HCT116 (cell line): ENCODE data around the gene MSMO1. TPM values are rescaled to one million over a fixed set of nuclear protein-coding genes. Genes with fewer than 3 reads are reported as not detected.

ENCODE experiments used
- ATAC-seq: fragments of 200-7000 bp; cut with Tn5 transposase; 2 replicates; pipeline ENCODE4 v1.9.1; 2020; ENCODE audit warnings: mild to moderate bottlenecking, moderate library complexity
- BruUV-seq: library from RNA; stranded (reverse); fragments of 400-500 nt; replicated peaks from 2 replicates; lab custom pipeline; 2021; lab: Mats Ljungman, UMichigan
- CTCF ChIA-PET: fragments of 300-600 bp; sonication (Branson Sonifier 250); formaldehyde crosslinking; loops from one replicate; lab custom pipeline; 2021; ENCODE audit warnings: antibody characterized with exemption; lab: Charles Lee
- POLR2A ChIA-PET: fragments of 300-600, 350-600 bp; sonication (Branson Sonifier 250); formaldehyde crosslinking; loops from one replicate; lab custom pipeline; 2021; ENCODE audit warnings: antibody characterized with exemption; lab: Charles Lee
- RAD21 ChIA-PET, 2 experiments: fragments of 300-600 bp; sonication (Branson Sonifier 250); formaldehyde crosslinking; loops; one replicate each; lab custom pipeline; 2023; ENCODE audit warnings: low total read pairs in 2 of 2; ENCODE audit not compliant: uncharacterized antibody in 2 of 2, unreplicated experiment in 2 of 2, low non-redundant PET in 1 of 2; lab: Charles Lee
- DNase-seq: peaks from one replicate; pipeline ENCODE4 v3.0.0-alpha.2; 2010; ENCODE audit warnings: low read depth, low spot score
- H2AFZ ChIP-seq: fragments of 200-600 bp; shearing (Covaris generic), sonication (generic); 2 replicates; pipeline ENCODE4 v1.6.1; 2017; ENCODE audit warnings: low read depth, mixed run types, mixed read lengths, antibody characterized with exemption, low read length; ENCODE audit not compliant: poor library complexity, severe bottlenecking
- H3K27ac ChIP-seq: 2 replicates; pipeline ENCODE4 v1.5.1; 2012; ENCODE audit warnings: low read depth, low read length
- H3K27me3 ChIP-seq: fragments of 200-600 bp; sonication (generic); 2 replicates; pipeline ENCODE4 v1.6.1; 2016; ENCODE audit warnings: mixed run types, low read length, mixed read lengths; ENCODE audit not compliant: insufficient read depth
- H3K36me3 ChIP-seq, 2 experiments: fragments of 200-500 bp in 1 of 2; fragments of 200-600 bp in 1 of 2; sonication (Bioruptor generic) in 1 of 2; sonication (generic) in 1 of 2; 2 replicates each; pipeline versions ENCODE4 v1.5.1 to v1.6.1; 2014 to 2016; ENCODE audit warnings: low read length in 2 of 2, inconsistent platforms in 1 of 2, mixed read lengths in 1 of 2, mixed run types in 1 of 2; ENCODE audit not compliant: insufficient read depth in 2 of 2, control insufficient read depth in 1 of 2
- H3K4me1 ChIP-seq, 2 experiments: fragments of 200-600 bp in 1 of 2; sonication (generic) in 1 of 2; 2 replicates each; pipeline versions ENCODE4 v1.5.1 to v1.6.1; 2012 to 2017; ENCODE audit warnings: low read length in 2 of 2, inconsistent platforms in 1 of 2, mild to moderate bottlenecking in 1 of 2, mixed read lengths in 1 of 2, mixed run types in 1 of 2, moderate library complexity in 1 of 2; ENCODE audit not compliant: insufficient read depth in 2 of 2, control insufficient read depth in 1 of 2
- H3K4me2 ChIP-seq: fragments of 200-600 bp; sonication (generic); 2 replicates; pipeline ENCODE4 v1.6.1; 2017; ENCODE audit warnings: mixed run types, low read length, mixed read lengths
- H3K4me3 ChIP-seq, 2 experiments: fragments of 200-600 bp in 1 of 2; sonication (generic) in 1 of 2; replicated peaks in 1 of 2; 2 replicates each; pipeline ENCODE4 v1.5.1; 2011 to 2016; ENCODE audit warnings: low read length in 2 of 2, control low read depth in 1 of 2, low read depth in 1 of 2, mild to moderate bottlenecking in 1 of 2, mixed read lengths in 1 of 2, mixed run types in 1 of 2
- H3K79me2 ChIP-seq: fragments of 200-600 bp; sonication (generic); 2 replicates; pipeline ENCODE4 v1.6.1; 2017; ENCODE audit warnings: mild to moderate bottlenecking, mixed run types, low read length, moderate library complexity, mixed read lengths; ENCODE audit not compliant: insufficient read depth
- H3K9ac ChIP-seq: fragments of 200-600 bp; sonication (generic); 2 replicates; pipeline ENCODE4 v1.6.1; 2016; ENCODE audit warnings: low read length, mixed read lengths
- H3K9me2 ChIP-seq: fragments of 200-600 bp; sonication (generic), shearing (Covaris generic); 2 replicates; pipeline ENCODE4 v1.6.1; 2017; ENCODE audit warnings: mixed run types, mild to moderate bottlenecking, moderate library complexity; ENCODE audit not compliant: insufficient read depth
- H3K9me3 ChIP-seq, 2 experiments: fragments of 200-500 bp in 1 of 2; fragments of 200-600 bp in 1 of 2; sonication (Bioruptor generic) in 1 of 2; sonication (generic) in 1 of 2; 2 replicates each; pipeline ENCODE4 v1.6.1; 2014 to 2017; ENCODE audit warnings: low read length in 2 of 2, mixed read lengths in 2 of 2, inconsistent platforms in 1 of 2, low read depth in 1 of 2, mild to moderate bottlenecking in 1 of 2, mixed run types in 1 of 2, moderate library complexity in 1 of 2; ENCODE audit not compliant: control insufficient read depth in 1 of 2, insufficient read depth in 1 of 2
- H4K20me1 ChIP-seq: fragments of 200-600 bp; sonication (generic), shearing (Covaris generic); 2 replicates; pipeline ENCODE4 v1.6.1; 2017; ENCODE audit warnings: mixed run types, mild to moderate bottlenecking, moderate library complexity; ENCODE audit not compliant: insufficient read depth
- CBX3 ChIP-seq: IDR thresholded peaks from 2 replicates; pipeline ENCODE4 v1.6.1; 2012; ENCODE audit warnings: low read depth
- CEBPB ChIP-seq: IDR thresholded peaks from 2 replicates; pipeline ENCODE4 v1.6.1; 2012; ENCODE audit warnings: low read depth
- EGR1 ChIP-seq: IDR thresholded peaks from 2 replicates; pipeline ENCODE4 v1.6.1; 2012; ENCODE audit warnings: low read depth
- EZH2 ChIP-seq: fragments of 200-600 bp; sonication (generic); IDR thresholded peaks from 2 replicates; pipeline ENCODE4 v1.6.1; 2017; ENCODE audit warnings: antibody characterized with exemption, mixed run types
- EZH2phosphoT487 ChIP-seq: fragments of 200-600 bp; IDR thresholded peaks from 2 replicates; pipeline ENCODE4 v1.6.1; 2018; ENCODE audit warnings: antibody characterized with exemption, borderline replicate concordance
- FOSL1 ChIP-seq: IDR thresholded peaks from 2 replicates; pipeline ENCODE4 v1.6.1; 2012; ENCODE audit warnings: low read depth
- JUND ChIP-seq: IDR thresholded peaks from 2 replicates; pipeline ENCODE4 v1.6.1; 2012
- POLR2A ChIP-seq: IDR thresholded peaks from 2 replicates; pipeline ENCODE4 v1.7.0; 2011; ENCODE audit warnings: borderline replicate concordance; ENCODE audit not compliant: insufficient read depth, insufficient read length; ENCODE audit errors: extremely low read depth
- POLR2AphosphoS5 ChIP-seq: IDR thresholded peaks from 2 replicates; pipeline ENCODE4 v1.6.1; 2011; ENCODE audit warnings: mild to moderate bottlenecking, low read depth, low read length, moderate library complexity
- RAD21 ChIP-seq: IDR thresholded peaks from 2 replicates; pipeline ENCODE4 v1.6.1; 2012; ENCODE audit warnings: low read depth, mild to moderate bottlenecking
- SRF ChIP-seq: IDR thresholded peaks from 2 replicates; pipeline ENCODE4 v1.6.1; 2012; ENCODE audit warnings: low read depth
- ZNF274 ChIP-seq: fragments of 200-500 bp; sonication (Bioruptor generic); IDR thresholded peaks from 2 replicates; pipeline ENCODE4 v1.6.1; 2014; ENCODE audit warnings: mild to moderate bottlenecking, low read depth, low read length, inconsistent platforms
- intact Hi-C: fragments of 100-400 bp; cut with micrococcal nuclease; formaldehyde crosslinking; loops from 2 replicates; pipeline ENCODE4 v1.10.0; 2022
- total RNA-seq: library from RNA; stranded (reverse); gene quantifications from one replicate; pipeline ENCODE4 v1.2.1, GENCODE V29; 2021; ENCODE audit not compliant: unreplicated experiment
- TF ChIP-seq, protein P1 (sequence below): IDR thresholded peaks from 2 replicates; pipeline ENCODE4 v1.6.1; 2011; ENCODE audit warnings: mild to moderate bottlenecking, low read length, moderate library complexity; ENCODE audit not compliant: insufficient replicate concordance; ENCODE audit errors: extremely low read depth
- TF ChIP-seq, protein P2 (sequence below), 3 experiments: fragments of 200-600 bp in 1 of 3; sonication (generic) in 1 of 3; IDR thresholded peaks in 2 of 3; conservative IDR thresholded peaks in 1 of 3; 2 replicates each; pipeline ENCODE4 v1.5.1; 2012 to 2017; ENCODE audit warnings: low read depth in 2 of 3, low read length in 2 of 3, antibody characterized with exemption in 1 of 3, borderline replicate concordance in 1 of 3, control low read depth in 1 of 3, mild to moderate bottlenecking in 1 of 3, mixed read lengths in 1 of 3, mixed run types in 1 of 3, moderate library complexity in 1 of 3; ENCODE audit not compliant: insufficient read depth in 1 of 3
- TF ChIP-seq, protein P3 (sequence below): IDR thresholded peaks from 2 replicates; pipeline ENCODE4 v1.6.1; 2012
- TF ChIP-seq, protein P4 (sequence below): IDR thresholded peaks from 2 replicates; pipeline ENCODE4 v1.6.1; 2012

MSMO1 gene
- total RNA-seq, 1 experiment from 2014 or later = 54.5 TPM

DNA sequence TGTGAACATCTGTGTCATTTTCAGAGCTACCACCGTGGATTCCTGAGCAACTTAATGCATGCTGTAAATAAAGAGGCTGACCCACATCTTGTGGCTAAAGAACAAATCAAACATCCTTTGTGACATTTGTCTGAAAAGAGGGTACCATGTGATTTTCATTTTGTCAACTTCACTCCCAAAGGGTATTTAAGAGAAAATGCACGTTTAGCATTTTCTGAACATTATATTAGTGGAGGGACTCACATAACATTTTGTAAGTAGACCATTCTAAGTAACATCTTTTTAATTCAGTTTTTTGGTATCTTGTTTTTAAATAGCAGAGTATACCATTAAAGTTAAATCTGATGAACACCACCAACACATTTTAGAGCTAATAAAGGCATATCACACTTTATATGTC lies 34.3 kb downstream of the MSMO1 start:
- no peak overlapping the region for H3K9ac ChIP-seq
- no peak overlapping the region for H3K4me2 ChIP-seq
- no peak overlapping the region for H3K4me3 ChIP-seq
- no peaks in the 10 kb centered on the region for H4K20me1 ChIP-seq
- no peak overlapping the region for H3K27ac ChIP-seq
- intact Hi-C loops = no loop called here
- TF ChIP-seq RAD21 (no peak), EZH2phosphoT487 (no peak), JUND (no peak), CBX3 (no peak), CEBPB (no peak), SRF (no peak), POLR2AphosphoS5 (no peak), POLR2A (no peak), ZNF274 (no peak), EZH2 (no peak), FOSL1 (no peak), EGR1 (no peak)
- TF ChIP-seq, protein P1, sequence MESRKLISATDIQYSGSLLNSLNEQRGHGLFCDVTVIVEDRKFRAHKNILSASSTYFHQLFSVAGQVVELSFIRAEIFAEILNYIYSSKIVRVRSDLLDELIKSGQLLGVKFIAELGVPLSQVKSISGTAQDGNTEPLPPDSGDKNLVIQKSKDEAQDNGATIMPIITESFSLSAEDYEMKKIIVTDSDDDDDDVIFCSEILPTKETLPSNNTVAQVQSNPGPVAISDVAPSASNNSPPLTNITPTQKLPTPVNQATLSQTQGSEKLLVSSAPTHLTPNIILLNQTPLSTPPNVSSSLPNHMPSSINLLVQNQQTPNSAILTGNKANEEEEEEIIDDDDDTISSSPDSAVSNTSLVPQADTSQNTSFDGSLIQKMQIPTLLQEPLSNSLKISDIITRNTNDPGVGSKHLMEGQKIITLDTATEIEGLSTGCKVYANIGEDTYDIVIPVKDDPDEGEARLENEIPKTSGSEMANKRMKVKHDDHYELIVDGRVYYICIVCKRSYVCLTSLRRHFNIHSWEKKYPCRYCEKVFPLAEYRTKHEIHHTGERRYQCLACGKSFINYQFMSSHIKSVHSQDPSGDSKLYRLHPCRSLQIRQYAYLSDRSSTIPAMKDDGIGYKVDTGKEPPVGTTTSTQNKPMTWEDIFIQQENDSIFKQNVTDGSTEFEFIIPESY = no peak
- TF ChIP-seq, protein P2, sequence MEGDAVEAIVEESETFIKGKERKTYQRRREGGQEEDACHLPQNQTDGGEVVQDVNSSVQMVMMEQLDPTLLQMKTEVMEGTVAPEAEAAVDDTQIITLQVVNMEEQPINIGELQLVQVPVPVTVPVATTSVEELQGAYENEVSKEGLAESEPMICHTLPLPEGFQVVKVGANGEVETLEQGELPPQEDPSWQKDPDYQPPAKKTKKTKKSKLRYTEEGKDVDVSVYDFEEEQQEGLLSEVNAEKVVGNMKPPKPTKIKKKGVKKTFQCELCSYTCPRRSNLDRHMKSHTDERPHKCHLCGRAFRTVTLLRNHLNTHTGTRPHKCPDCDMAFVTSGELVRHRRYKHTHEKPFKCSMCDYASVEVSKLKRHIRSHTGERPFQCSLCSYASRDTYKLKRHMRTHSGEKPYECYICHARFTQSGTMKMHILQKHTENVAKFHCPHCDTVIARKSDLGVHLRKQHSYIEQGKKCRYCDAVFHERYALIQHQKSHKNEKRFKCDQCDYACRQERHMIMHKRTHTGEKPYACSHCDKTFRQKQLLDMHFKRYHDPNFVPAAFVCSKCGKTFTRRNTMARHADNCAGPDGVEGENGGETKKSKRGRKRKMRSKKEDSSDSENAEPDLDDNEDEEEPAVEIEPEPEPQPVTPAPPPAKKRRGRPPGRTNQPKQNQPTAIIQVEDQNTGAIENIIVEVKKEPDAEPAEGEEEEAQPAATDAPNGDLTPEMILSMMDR (IDR thresholded peaks at IDR 0.05 in 2 of 3, conservative IDR thresholded peaks at IDR 0.05 in 1 of 3; ENCODE audit: borderline replicate concordance in 1 of 3, insufficient read depth in 1 of 3, low read depth in 2 of 3, low read length in 2 of 3) = no peak
- TF ChIP-seq, protein P3, sequence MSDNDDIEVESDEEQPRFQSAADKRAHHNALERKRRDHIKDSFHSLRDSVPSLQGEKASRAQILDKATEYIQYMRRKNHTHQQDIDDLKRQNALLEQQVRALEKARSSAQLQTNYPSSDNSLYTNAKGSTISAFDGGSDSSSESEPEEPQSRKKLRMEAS = no peak
- TF ChIP-seq, protein P4, sequence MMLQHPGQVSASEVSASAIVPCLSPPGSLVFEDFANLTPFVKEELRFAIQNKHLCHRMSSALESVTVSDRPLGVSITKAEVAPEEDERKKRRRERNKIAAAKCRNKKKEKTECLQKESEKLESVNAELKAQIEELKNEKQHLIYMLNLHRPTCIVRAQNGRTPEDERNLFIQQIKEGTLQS = no peak
- POLR2A ChIA-PET = no interaction called here
- H3K9me3 ChIP-seq = no peaks in the 10 kb centered on the region
- no peaks in the 10 kb centered on the region for H3K4me1 ChIP-seq
- no peaks in the 10 kb centered on the region for H3K36me3 ChIP-seq
- CTCF ChIA-PET = interaction anchor here (0.7 kb wide), 1 partner anchor 107 kb away, joined by 3 read pairs; no protein-coding TSS in a partner anchor
- no peak overlapping the region for H2AFZ ChIP-seq
- no peak for ATAC-seq
- BruUV-seq = no TSS peak
- no peaks in the 10 kb centered on the region for H3K79me2 ChIP-seq
- no peaks in the 10 kb centered on the region for H3K9me2 ChIP-seq
- H3K27me3 ChIP-seq = no peaks in the 10 kb centered on the region
- RAD21 ChIA-PET = no interaction called here
- no peak for DNase-seq
